HL-60 (cell line): Measurements from ENCODE around the gene HTR4.
"Not testable (repeated sequence)": the region's sequence is repeated elsewhere in the genome, so short reads cannot be mapped to it uniquely, and the experiment has no call there.

Experiments used
- DNase-seq, 2 experiments: peaks; one replicate each; pipeline ENCODE4 v3.0.0-alpha.2; 2010 to 2020; ENCODE audit warnings: low read depth in 1 of 2, low spot score in 1 of 2
- H3K27ac ChIP-seq: fragments of 250-450 bp; sonication (Bioruptor Pico); replicated peaks from 2 replicates; pipeline ENCODE4 v1.5.1; 2020; ENCODE audit warnings: mild to moderate bottlenecking, moderate library complexity
- H3K27me3 ChIP-seq: fragments of 250-450 bp; sonication (Bioruptor Pico); 2 replicates; pipeline ENCODE4 v1.5.1; 2021; ENCODE audit warnings: mild to moderate bottlenecking, moderate library complexity; ENCODE audit not compliant: insufficient read depth, poor library complexity, severe bottlenecking
- H3K4me3 ChIP-seq: replicated peaks from 2 replicates; pipeline ENCODE4 v1.5.1; 2011; ENCODE audit warnings: mild to moderate bottlenecking, control low read depth, low read length; ENCODE audit not compliant: insufficient read depth
- GABPA ChIP-seq: IDR thresholded peaks from 2 replicates; pipeline ENCODE4 v1.6.1; 2012; ENCODE audit warnings: low read depth
- POLR2AphosphoS5 ChIP-seq: IDR thresholded peaks from 2 replicates; pipeline ENCODE4 v1.6.1; 2012; ENCODE audit warnings: low read depth
- REST ChIP-seq: IDR thresholded peaks from 2 replicates; pipeline ENCODE4 v1.6.1; 2012; ENCODE audit warnings: low read depth; ENCODE audit not compliant: insufficient replicate concordance
- SPI1 ChIP-seq: IDR thresholded peaks from 2 replicates; pipeline ENCODE4 v1.6.1; 2012; ENCODE audit warnings: low read depth, mild to moderate bottlenecking, borderline replicate concordance
- TF ChIP-seq, protein P1 (sequence below): IDR thresholded peaks from one replicate; pipeline ENCODE4 v1.5.1; 2011; ENCODE audit warnings: low read length, control low read depth, inconsistent platforms; ENCODE audit not compliant: insufficient read depth

HTR4 gene

GRCh38 chr5:148535190-148535589 lies 119.1 kb downstream of the HTR4 start:
- no peak for DNase-seq
- no peaks in the 10 kb centered on the region for H3K27me3 ChIP-seq
- H3K27ac ChIP-seq = no peak overlapping the region
- TF ChIP-seq REST (no peak), GABPA (no peak), SPI1 (no peak), POLR2AphosphoS5 (no peak)
- TF ChIP-seq, protein P1, sequence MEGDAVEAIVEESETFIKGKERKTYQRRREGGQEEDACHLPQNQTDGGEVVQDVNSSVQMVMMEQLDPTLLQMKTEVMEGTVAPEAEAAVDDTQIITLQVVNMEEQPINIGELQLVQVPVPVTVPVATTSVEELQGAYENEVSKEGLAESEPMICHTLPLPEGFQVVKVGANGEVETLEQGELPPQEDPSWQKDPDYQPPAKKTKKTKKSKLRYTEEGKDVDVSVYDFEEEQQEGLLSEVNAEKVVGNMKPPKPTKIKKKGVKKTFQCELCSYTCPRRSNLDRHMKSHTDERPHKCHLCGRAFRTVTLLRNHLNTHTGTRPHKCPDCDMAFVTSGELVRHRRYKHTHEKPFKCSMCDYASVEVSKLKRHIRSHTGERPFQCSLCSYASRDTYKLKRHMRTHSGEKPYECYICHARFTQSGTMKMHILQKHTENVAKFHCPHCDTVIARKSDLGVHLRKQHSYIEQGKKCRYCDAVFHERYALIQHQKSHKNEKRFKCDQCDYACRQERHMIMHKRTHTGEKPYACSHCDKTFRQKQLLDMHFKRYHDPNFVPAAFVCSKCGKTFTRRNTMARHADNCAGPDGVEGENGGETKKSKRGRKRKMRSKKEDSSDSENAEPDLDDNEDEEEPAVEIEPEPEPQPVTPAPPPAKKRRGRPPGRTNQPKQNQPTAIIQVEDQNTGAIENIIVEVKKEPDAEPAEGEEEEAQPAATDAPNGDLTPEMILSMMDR = no peak
- H3K4me3 ChIP-seq = no peak overlapping the region

DNA sequence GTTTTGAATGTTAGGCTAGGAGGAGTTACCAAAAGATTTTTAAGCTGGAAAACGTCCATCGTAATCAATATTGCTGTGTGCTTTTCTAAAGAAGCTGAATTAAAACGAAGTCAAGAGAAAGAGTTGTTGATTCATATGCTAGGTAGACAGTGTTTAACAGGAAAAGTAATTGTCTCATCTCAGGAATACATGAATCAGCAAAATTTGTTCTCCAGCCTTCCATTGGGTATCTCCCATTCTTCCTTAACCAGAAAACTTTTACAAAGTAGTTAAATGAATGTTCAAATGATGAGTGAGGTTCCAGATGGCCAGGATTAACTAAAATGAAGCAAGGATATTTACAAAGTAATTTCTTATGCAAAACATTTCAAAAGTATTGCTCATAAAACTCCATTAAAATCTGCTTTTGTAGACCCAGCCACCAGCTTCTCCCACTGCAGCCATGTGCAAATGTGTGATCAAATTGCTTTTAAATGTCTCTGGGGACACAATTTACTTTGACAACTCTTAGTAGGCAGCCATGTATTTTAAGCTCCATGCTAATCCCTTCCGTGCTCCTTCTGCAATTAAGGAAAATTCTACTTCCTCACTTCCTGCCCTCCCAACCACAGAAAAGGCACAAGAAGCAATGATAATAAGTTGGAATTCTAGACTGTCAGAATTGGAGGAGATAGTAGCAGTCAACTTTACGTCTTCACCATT lies 121.2 kb downstream of the HTR4 start:
- DNase-seq = no peak
- no peaks in the 10 kb centered on the region for H3K27me3 ChIP-seq
- H3K4me3 ChIP-seq = no peak overlapping the region
- no peak overlapping the region for H3K27ac ChIP-seq
- no peak for TF ChIP-seq SPI1
- no peak for TF ChIP-seq REST
- TF ChIP-seq, protein P1 = no peak
- TF ChIP-seq GABPA = no peak
- no peak for TF ChIP-seq POLR2AphosphoS5

GRCh38 chr5:148529450-148529849 lies 124.9 kb downstream of the HTR4 start:
- H3K4me3 ChIP-seq, H3K27me3 ChIP-seq, DNase-seq, H3K27ac ChIP-seq: not testable (repeated sequence)

DNA sequence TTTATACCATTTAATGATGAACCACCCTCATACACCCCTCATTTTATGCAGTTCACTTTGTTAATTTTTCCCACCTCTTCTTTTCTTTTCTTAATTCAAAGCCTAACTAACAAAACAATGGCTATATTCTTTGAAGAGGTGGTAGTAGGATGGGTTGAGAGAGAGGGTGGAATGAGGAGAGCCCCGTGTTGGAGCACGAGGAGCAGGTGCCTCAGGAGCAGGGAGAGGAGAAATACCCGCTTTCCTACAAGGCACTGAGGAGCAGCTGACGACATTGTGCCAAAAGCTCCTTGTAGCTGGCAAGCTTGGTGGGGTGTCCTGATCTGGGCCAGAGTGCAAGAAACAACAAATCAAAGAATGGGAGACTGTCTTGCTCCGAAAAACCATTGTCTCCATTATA lies 129.6 kb downstream of the HTR4 start:
- TF ChIP-seq REST (no peak), SPI1 (no peak), GABPA (no peak), POLR2AphosphoS5 (no peak)
- TF ChIP-seq, protein P1 = no peak
- no peak for DNase-seq
- no peaks in the 10 kb centered on the region for H3K27me3 ChIP-seq
- H3K27ac ChIP-seq = no peak overlapping the region
- H3K4me3 ChIP-seq = no peak overlapping the region
